ENCODE data around the gene MBD2. TPM values are rescaled to one million over a fixed set of nuclear protein-coding genes. Genes with fewer than 3 reads are reported as not detected.

MBD2 gene
- total RNA-seq, 2 donors from 2014 or later = 35.9 to 39.2 TPM

DNA sequence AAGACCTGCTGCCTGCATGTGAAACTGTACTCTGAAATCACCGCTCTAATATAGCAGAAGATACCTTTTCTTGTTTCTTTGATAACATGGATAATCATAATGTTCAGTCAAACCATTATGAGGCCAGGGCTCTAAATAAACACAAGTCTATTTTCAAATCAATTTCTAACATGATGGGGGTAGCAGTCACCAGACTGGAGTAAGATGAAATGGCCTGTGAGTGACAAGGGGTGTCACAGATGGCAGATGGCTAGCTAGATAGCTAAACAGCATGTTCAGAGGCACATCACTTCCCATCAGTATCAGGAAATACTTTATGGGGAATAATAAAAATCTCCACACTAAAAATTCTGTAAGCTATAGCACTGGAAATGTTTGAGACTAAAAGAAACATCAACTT, 14.0 kb downstream of the MBD2 start:
- Histone ChIP-seq H3K27ac (ENCODE audit: low read depth, low read length) (no peak overlapping the region), H3K36me3 (ENCODE audit: control insufficient read depth, insufficient read depth, low read length) (peaks cover 5% of the 10 kb centered on the region), H3K27me3 (ENCODE audit: control insufficient read depth, insufficient read depth, low read length, poor library complexity, severe bottlenecking) (no peaks in the 10 kb centered on the region), H3K9ac (ENCODE audit: extremely low read depth, low read length, poor library complexity, severe bottlenecking) (no peak overlapping the region), H3K9me3 (ENCODE audit: control insufficient read depth, low read length) (no peaks in the 10 kb centered on the region), H3K4me3 (ENCODE audit: low read length) (no peak overlapping the region), H3K4me1 (ENCODE audit: control insufficient read depth, insufficient read depth, low read length) (no peaks in the 10 kb centered on the region)
- WGBS, 2 experiments (ENCODE audit: insufficient coverage in 1 of 2, insufficient read length in 1 of 2) = 100% methylated on average over 1 of the region's 1 CpG
- Mint-ChIP-seq H3K4me1 (peaks cover 26% of the 10 kb centered on the region), H3K27me3 (ENCODE audit: insufficient read depth) (no peaks in the 10 kb centered on the region), H3K9me3 (no peaks in the 10 kb centered on the region), H3K4me3 (no peak overlapping the region), H3K27ac (no peak overlapping the region), H3K36me3 (ENCODE audit: low read depth) (peaks cover 3% of the 10 kb centered on the region)
- TF ChIP-seq, protein P1, sequence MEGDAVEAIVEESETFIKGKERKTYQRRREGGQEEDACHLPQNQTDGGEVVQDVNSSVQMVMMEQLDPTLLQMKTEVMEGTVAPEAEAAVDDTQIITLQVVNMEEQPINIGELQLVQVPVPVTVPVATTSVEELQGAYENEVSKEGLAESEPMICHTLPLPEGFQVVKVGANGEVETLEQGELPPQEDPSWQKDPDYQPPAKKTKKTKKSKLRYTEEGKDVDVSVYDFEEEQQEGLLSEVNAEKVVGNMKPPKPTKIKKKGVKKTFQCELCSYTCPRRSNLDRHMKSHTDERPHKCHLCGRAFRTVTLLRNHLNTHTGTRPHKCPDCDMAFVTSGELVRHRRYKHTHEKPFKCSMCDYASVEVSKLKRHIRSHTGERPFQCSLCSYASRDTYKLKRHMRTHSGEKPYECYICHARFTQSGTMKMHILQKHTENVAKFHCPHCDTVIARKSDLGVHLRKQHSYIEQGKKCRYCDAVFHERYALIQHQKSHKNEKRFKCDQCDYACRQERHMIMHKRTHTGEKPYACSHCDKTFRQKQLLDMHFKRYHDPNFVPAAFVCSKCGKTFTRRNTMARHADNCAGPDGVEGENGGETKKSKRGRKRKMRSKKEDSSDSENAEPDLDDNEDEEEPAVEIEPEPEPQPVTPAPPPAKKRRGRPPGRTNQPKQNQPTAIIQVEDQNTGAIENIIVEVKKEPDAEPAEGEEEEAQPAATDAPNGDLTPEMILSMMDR (conservative IDR thresholded peaks at IDR 0.05) = no peak
- no peak for DNase-seq

DNA sequence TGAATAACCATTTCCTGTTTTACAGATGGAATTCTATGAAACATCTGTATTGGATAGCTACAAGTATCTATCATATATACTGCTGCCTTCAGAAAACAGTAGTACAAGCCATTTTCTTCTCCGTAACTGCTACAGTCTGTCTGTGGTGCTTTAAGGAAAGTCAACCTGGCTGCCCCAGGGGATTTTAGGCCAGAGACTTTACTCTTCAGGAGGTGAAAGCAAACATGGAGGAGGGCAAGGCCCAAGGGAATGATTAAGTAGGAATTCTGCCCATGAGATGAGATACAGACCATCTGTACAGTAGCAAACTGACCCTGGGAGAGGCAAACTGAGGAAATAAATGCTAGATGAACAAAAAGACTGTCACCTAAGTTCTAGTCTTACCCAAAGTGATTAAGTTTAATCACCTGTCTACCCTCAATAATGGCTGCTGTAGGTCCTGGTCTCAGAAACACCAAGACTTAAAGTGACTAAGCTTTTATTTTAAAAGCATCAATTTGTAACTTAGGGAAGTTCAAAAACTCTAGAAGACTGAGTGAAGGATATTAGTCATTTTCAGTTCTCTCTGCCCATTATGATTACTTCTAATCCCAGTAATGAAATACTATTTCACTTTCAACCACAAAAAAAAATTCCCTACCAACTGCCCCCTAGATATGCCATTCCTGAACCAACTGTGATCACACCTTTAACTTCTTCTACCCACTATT, 14.8 kb downstream of the MBD2 start:
- DNase-seq = no peak
- Histone ChIP-seq H3K27ac (ENCODE audit: low read depth, low read length) (no peak overlapping the region), H3K27me3 (ENCODE audit: control insufficient read depth, insufficient read depth, low read length, poor library complexity, severe bottlenecking) (no peaks in the 10 kb centered on the region), H3K4me1 (ENCODE audit: control insufficient read depth, insufficient read depth, low read length) (no peaks in the 10 kb centered on the region), H3K9ac (ENCODE audit: extremely low read depth, low read length, poor library complexity, severe bottlenecking) (no peak overlapping the region), H3K36me3 (ENCODE audit: control insufficient read depth, insufficient read depth, low read length) (peaks cover 4% of the 10 kb centered on the region), H3K4me3 (ENCODE audit: low read length) (peak overlapping the region; percentile 43), H3K9me3 (ENCODE audit: control insufficient read depth, low read length) (no peaks in the 10 kb centered on the region)
- TF ChIP-seq, protein P1 (conservative IDR thresholded peaks at IDR 0.05) = no peak
- H3K27ac Mint-ChIP-seq = peak overlapping the region; percentile 56
- H3K27me3 Mint-ChIP-seq (ENCODE audit: insufficient read depth) = no peaks in the 10 kb centered on the region
- peaks cover 6% of the 10 kb centered on the region for H3K36me3 Mint-ChIP-seq (ENCODE audit: low read depth)
- peaks cover 26% of the 10 kb centered on the region for H3K4me1 Mint-ChIP-seq
- no peaks in the 10 kb centered on the region for H3K9me3 Mint-ChIP-seq
- WGBS, 2 experiments (ENCODE audit: insufficient coverage in 1 of 2, insufficient read length in 1 of 2) = 96% methylated on average over 1 of the region's 1 CpG; no CpG with 5 or more reads in 1 of the 2 experiments
- H3K4me3 Mint-ChIP-seq = no peak overlapping the region

DNA sequence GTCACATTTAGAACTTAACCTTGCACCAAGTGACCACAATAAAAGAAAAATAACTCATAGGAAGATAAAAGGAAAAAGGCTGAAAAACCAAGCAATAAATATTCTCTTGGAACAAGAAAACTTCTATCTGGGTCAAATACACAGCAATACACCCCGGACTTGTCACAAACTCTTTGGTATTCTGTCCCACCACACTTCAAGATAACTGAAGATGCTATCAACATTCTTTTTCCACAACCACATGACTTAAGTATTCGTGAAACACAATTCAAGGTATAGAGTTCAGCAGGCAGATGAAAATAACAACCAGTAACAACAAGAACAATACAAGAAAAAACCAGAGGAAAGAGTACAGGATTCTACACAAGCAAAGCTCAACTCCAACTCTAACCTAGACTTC, 18.0 kb downstream of the MBD2 start:
- Histone ChIP-seq H3K9me3 (ENCODE audit: control insufficient read depth, low read length) (peaks cover 5% of the 10 kb centered on the region), H3K27me3 (ENCODE audit: control insufficient read depth, insufficient read depth, low read length, poor library complexity, severe bottlenecking) (no peaks in the 10 kb centered on the region), H3K4me3 (ENCODE audit: low read length) (no peak overlapping the region), H3K9ac (ENCODE audit: extremely low read depth, low read length, poor library complexity, severe bottlenecking) (no peak overlapping the region), H3K36me3 (ENCODE audit: control insufficient read depth, insufficient read depth, low read length) (peaks cover 35% of the 10 kb centered on the region), H3K4me1 (ENCODE audit: control insufficient read depth, insufficient read depth, low read length) (no peaks in the 10 kb centered on the region), H3K27ac (ENCODE audit: low read depth, low read length) (no peak overlapping the region)
- Mint-ChIP-seq H3K27me3 (ENCODE audit: insufficient read depth) (no peaks in the 10 kb centered on the region), H3K4me1 (peaks cover 24% of the 10 kb centered on the region), H3K36me3 (ENCODE audit: low read depth) (peaks cover 30% of the 10 kb centered on the region), H3K4me3 (no peak overlapping the region), H3K27ac (no peak overlapping the region), H3K9me3 (no peaks in the 10 kb centered on the region)
- WGBS, 2 experiments (ENCODE audit: insufficient coverage in 1 of 2, insufficient read length in 1 of 2) = 86 to 87% methylated on average over 1 to 2 of the region's 2 CpGs
- TF ChIP-seq, protein P1 (conservative IDR thresholded peaks at IDR 0.05) = no peak
- no peak for DNase-seq
